SKM-1 (cell line): Measurements from ENCODE around the gene UGT1A3.

ENCODE experiments used
- DNase-seq: peaks from one replicate; lab custom pipeline; 2025; ENCODE audit not compliant: unreplicated experiment; lab: John Stamatoyannopoulos, UW

Gene UGT1A3

GRCh38 chr2:233793465-233794127 lies 64.8 kb downstream of the UGT1A3 start:
- DNase-seq, result no peak

- DNase-seq, result no peak
Measured at GRCh38 chr2:233794128-233794658, 65.4 kb downstream of the UGT1A3 start.

GRCh38 chr2:233795735-233796171 lies 66.9 kb downstream of the UGT1A3 start:
- no peak for DNase-seq

- DNase-seq, result no peak
Measured at GRCh38 chr2:233796254-233796653, 67.4 kb downstream of the UGT1A3 start.

- no peak for DNase-seq
Measured at GRCh38 chr2:233798335-233799086, 69.7 kb downstream of the UGT1A3 start.

- no peak for DNase-seq
Measured at GRCh38 chr2:233799087-233799665, 70.3 kb downstream of the UGT1A3 start.

GRCh38 chr2:233799716-233800115 lies 70.9 kb downstream of the UGT1A3 start:
- DNase-seq, result no peak

GRCh38 chr2:233800208-233800607 lies 71.4 kb downstream of the UGT1A3 start:
- DNase-seq, result no peak

- no peak for DNase-seq
Measured at GRCh38 chr2:233801357-233802131, 72.7 kb downstream of the UGT1A3 start.

GRCh38 chr2:233802132-233802815 lies 73.4 kb downstream of the UGT1A3 start:
- no peak for DNase-seq

- no peak for DNase-seq
Measured at GRCh38 chr2:233803292-233803911, 74.6 kb downstream of the UGT1A3 start.

GRCh38 chr2:233803994-233804393 lies 75.2 kb downstream of the UGT1A3 start:
- DNase-seq, result no peak

- no peak for DNase-seq
Measured at GRCh38 chr2:233807215-233807865, 78.5 kb downstream of the UGT1A3 start.

GRCh38 chr2:233807966-233808935 lies 79.4 kb downstream of the UGT1A3 start:
- DNase-seq, result no peak

- no peak for DNase-seq
Measured at GRCh38 chr2:233810385-233810784, 81.5 kb downstream of the UGT1A3 start.

GRCh38 chr2:233811087-233811486 lies 82.2 kb downstream of the UGT1A3 start:
- DNase-seq, result no peak

- DNase-seq, result no peak
Measured at GRCh38 chr2:233811732-233812131, 82.9 kb downstream of the UGT1A3 start.

GRCh38 chr2:233813236-233814055 lies 84.6 kb downstream of the UGT1A3 start:
- no peak for DNase-seq
